ELR (cell line): ENCODE results near the gene ADIG.

Experiments used
- DNase-seq: peaks from one replicate; pipeline ENCODE4 v3.0.0-alpha.2; 2015; ENCODE audit warnings: low read depth

ADIG gene

DNA sequence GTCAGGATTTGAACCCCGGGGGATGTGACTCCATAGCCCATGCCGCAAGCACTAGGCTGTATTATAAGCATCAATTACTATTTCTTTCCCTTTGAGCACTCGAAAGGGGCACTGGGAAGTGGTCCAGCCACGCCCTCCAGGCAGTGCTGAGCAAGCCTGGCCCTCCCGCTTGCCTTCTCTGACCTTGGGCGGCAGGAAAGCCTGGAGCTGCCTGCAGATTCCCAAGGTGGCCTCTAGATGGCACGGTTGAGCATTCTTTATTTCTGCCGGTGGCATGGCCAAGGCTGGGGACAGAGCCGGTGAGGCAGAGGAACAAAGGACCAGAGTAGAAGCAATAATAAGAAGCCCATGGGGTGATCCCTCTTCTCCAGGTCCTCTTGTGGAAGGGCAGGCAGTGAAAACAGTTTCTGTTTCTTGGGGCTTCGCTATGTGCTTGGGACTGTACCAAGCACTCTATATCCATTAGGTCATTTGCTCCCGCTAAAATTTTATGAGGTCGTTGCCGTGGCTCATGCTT is 52.6 kb downstream of the ADIG start:
- DNase-seq: peak; percentile 80

DNA sequence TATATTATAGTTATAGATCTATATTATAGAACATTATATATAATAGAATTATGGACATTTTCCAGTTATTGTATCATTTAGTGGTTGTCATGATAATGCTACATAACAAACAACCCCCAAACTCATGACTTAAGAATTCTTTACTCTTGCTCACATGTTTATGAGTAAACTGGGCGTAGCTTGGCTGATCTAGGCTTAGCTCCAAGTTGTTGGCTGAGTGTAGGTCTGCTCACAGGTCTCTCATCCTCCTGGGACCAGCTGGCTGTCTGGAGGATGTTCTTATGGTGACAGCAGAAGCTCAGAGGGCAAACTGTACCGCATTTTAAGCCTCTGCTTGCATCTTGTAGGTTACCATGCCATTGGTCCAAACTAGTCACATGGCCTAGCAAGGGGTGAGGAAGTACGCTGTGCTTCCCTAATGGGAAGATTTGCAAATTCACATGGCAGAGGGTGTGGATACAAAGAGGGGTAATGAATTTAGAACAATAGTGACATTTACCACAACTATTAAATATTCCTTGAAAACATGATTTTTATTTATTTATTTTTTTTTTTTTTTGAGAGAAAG is 54.8 kb downstream of the ADIG start:
- peak; percentile 85 for DNase-seq
